Left lobe of liver (tissue), 2 donors: ENCODE data around the gene SLC16A8. TPM values are rescaled to one million over a fixed set of nuclear protein-coding genes. Genes with fewer than 3 reads are reported as not detected.

Experiments
- ATAC-seq: fragments of 200-7000 bp; cut with Tn5 transposase; one replicate; pipeline ENCODE4 v1.9.1; 2020; ENCODE audit warnings: mild to moderate bottlenecking, moderate library complexity
- DNase-seq: peaks from one replicate; pipeline ENCODE4 v3.0.0-alpha.2; 2020; ENCODE audit warnings: low spot score
- total RNA-seq: library from RNA; stranded (reverse); gene quantifications from one replicate; pipeline ENCODE4 v1.2.1, GENCODE V29; 2021
- donor health status: DM: no; HTN: no; CAD: no; lungs with moderate emphysema.
- donor health status: DM: no; HTN: yes; CAD: no.

SLC16A8 gene
- total RNA-seq, 1 donor from 2014 or later, result not detected

DNA sequence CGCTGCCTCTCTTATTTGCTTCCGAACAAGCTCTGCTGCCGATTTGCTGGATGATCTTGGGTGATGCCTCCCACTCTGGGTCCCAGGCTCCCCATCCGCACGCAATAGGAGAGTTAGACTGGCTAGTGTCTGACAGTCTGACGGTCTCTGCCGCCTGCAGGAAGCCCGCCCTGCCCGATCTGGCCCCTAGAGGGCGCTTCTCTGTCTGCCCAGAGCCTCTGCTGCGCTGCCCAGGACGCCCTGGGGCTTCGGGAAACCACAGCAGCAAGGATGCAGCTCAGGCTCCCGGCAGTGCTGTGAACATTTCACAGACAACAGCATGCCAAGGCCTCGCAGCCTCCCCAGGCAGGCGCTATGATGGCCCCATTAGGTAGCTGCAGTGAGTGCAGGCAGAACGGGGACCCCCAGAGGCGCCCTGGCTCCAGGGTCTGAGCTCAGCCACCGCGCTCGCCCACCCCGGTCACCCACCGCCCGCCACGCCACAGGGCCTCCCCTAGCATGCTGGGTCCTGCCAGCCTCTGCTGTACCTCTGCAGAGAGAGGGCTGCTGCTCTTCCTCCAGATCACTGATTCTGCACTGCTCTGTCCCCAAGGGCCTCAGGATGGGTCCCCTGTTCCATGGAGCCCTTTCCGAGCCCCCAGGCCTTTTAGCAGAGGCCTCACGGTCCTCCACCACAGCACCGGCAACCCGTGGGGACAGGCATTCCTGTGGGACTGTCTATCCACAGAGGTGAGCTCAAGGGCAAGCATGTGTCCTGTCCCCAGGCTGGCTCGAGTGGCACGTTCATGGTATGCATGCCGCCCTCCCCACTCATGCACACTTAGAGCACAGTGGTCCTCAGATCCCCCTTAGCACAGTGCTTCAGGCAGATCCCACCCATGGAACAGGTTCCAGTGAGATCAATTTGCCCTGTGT lies 30.8 kb upstream of the SLC16A8 start:
- ATAC-seq, result peak; percentile 94
- DNase-seq, result peak; percentile 86

DNA sequence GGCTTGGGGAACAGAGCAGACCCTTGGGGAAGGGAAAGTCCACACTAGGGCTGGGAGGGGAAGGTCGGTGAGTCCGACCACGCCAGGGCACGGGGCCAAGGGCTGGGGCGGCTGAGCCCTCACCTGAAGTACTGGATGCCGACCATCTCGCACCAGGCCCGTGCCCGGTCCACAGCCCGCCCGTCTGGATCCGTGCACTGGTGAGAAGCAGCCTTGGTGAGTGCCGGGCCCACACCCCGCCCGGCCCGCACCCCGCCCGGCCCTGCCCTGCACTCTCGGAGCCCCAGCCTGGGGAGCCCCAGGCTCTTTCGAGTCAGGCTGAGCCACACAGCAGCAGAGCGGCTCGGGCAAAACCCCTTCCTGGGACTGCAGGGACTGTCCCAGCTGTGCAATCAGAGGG lies 28.4 kb upstream of the SLC16A8 start:
- ATAC-seq (no peak), DNase-seq (no peak)

DNA sequence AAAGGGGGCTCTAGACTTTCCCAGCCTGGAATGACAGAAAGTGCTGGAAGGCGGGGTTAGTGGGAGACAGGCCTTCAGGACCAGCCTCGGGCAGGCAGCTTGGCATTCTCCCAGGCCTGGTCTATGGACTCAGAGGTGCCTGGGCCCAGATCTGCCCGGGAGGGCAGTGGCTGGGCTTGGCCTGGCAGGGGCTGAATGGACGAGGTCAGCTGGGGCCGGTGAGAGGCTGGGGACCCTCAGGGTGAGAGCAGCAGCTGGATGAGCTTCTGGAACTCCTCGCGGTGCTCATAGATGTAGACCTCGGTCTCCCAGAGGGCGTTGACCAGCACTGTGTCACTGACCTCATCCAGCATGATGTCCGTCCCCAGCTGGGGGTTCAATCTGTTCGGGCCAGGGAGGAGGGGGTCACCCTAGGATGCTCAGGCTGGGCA lies 28.0 kb upstream of the SLC16A8 start:
- DNase-seq (no peak), ATAC-seq (no peak)

DNA sequence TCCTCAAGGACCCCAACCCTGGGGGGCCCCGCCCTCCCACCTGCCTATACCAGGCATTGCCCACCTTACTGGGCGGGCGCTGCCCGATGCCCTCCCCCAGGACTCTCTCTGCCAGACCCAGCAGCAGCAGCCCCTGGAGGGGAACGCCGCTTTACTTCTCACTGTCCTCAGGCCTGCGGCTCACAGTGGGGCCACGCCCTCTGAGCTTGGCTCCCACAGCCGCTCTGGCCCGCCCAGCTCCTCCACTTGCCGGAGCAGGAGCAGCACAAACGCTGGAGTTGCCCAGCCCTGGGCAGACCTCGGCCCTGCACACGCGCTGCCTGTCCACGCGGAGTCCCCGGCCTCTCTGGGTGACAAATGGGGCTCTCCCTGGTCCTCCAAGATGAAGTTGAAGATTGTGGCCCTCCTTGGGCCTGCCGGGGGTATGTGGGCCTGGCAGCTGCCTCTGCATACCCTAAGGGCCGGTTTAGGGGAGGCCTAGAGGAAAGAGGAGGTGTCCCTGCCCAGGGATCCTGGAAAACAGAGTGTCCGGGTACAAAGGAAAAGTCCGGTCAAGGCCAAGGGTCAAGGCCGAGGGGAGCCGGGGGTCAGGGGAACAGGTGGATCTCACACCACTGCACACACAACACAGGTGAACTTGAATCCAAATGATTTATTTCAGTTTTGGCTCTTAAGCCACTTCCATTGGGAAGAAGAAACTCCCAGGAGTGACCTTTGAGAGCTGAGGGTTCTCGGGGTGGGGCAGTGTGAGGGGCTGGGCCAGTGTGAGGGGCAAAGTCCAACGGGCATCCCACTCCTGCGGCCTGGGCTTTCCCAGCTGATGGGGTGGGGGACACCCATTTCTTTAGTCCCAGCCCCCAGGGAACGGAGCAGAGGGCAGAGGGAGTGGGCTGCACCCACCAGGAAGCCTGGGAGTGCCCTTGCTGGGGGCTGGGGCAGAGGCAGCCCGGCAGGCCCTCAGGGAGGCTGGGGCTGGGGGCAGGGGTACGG lies 27.2 kb upstream of the SLC16A8 start:
- ATAC-seq (no peak), DNase-seq (no peak)

DNA sequence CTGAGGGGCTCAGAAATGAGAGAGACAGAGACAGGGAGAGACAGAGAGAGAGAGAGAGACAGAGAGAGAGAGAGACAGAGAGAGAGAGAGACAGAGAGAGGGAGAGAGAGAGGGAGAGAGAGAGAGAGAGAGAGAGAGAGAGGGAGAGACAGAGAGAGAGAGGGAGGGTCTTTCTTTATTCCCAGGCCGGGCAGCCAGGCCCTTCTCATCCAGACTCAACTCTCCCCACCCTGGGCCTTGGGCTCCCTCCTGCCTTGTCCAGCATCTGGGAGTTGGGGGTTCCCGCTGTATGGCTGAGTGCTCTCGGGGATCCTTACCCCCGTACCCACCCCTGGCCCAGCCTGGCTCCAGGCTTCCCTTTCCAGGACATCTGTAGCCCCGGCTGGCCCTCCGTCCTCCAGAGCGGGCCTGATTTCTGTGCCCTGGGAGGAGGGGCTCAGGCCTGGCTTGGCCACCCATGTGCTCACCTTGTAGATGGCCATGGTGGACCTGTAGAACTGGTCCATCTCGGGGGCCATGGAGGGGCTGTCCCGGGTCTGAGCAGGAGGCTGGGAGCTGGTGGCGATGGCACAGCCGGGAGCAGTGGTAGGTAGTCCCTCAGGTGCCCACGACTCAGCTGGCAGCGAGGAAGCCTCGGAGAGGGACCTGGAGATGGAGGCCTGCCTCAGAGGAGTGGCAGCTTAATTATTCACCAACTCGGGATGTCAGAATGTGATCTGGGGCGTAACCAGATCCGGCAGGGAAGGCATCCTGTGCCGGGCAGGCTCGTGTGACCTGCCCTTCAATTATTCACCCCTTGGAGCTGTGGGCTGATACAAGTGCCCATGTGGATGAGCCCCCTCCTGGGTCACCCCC lies 26.3 kb upstream of the SLC16A8 start, which contains the start of gene BAIAP2L2:
BAIAP2L2 (minus strand) TSS at position 677 of the 855 bp plus-strand sequence; CDS start at position 518, 159 bp downstream.
- no peak for DNase-seq
- ATAC-seq, result no peak

DNA sequence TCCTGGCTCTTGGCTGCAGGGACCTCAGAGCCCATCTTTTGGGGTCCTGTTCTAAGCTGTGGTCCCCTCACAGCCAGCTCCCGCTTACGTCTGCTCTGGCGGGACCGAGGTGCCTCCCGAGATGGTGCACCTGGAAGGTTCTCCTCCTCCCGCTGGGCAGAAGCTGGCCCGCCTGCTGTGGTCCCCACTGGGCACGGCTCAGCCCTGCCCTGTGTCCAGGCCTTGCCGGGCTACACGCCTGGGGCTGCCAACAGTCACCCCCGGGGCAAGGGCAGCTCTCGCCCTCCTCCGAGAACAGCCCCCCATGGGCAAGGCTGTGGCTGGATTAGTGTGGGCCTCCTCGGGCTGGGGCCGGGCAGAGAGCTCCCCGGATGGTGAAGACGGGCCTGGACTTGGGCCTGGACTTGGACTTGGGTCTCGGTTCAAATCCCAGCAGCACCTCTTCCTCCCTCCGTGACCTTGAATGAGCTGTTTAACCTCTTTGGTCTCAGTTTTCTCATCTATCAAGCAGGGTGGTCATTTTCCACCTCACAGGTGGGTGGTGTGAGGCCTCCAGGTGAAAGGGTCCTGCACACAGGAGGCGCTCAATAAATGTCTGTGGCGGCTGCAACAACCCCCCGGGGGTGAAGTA lies 25.5 kb upstream of the SLC16A8 start:
- DNase-seq (no peak), ATAC-seq (no peak)

DNA sequence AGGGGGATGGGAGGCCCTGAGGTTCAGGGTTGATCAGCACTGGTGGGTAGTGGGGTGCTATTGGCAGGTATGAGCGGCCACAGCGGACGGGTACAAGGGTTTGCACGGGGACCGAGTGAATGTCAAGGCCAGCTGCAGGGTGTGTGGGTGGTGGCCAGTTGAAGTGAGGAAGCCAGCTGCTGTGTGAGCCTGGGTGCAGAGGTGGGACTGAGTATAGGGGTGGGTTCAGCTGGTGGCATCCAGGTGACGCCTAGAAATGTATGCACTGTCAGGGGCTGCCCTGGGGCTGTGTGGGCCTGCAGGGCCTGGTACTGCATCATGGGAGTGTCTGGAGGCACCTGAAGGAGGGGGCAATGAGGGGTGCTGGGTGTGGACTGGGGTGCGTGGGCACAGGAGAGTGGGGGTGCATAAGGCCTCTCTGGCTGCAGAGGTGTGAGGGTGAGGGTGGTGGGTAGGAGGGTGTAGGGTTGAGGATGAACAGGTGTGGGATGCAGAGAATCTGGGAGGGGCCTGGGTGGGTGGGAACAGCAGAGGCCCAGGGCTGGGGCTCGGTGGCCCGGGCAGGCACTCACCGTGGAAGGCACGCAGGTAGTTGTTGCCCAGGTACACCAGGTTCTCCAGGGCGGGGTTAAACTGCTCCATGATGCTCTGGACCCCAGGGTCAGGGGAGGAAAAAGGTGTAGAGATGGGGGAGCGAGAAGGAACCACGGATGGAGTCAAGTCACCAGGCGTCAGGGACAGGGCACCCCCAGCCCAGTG lies 24.8 kb upstream of the SLC16A8 start:
- no peak for DNase-seq
- ATAC-seq, result peak; percentile 3

DNA sequence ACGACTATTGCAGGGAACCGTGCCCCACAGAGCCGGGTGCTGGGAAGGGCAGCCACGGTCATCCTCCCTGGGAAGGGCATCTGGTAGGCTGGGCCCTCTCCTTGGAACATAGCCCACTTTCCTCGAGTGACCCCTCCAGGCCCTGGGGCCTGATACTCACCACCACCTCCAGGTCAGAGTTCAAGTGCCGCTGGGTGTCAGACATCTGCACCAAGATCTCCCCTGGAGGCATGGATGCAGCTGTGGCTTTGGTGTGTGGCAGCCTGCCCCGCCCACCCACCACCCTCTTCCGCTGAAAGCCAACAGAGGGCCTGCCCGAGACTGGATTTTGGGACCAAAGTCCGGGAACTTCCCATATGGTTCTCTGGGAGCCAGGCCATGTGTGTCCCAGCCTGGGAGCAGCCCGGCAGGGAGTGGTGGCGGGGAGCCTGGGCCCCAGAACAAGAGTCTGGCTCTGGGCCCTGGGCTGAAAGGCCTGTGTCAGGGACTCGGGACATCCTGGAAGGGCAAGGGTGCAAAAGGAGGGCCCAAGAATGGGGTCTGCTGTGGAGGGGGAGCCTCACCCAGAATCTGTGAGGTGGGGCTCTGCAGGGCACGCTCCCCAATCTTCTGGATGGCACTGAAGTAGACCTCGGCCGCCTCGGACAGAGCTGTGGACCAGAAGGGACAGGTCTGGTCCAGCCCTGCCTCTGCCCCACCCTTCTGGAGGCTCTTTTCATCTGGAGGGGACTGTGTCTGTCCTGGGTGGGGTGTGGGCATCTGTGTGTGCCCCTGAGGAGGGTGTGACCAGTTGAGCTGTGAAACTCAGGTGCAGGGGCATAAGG lies 23.9 kb upstream of the SLC16A8 start:
- DNase-seq (peak; percentile 86), ATAC-seq (peak; percentile 88)

DNA sequence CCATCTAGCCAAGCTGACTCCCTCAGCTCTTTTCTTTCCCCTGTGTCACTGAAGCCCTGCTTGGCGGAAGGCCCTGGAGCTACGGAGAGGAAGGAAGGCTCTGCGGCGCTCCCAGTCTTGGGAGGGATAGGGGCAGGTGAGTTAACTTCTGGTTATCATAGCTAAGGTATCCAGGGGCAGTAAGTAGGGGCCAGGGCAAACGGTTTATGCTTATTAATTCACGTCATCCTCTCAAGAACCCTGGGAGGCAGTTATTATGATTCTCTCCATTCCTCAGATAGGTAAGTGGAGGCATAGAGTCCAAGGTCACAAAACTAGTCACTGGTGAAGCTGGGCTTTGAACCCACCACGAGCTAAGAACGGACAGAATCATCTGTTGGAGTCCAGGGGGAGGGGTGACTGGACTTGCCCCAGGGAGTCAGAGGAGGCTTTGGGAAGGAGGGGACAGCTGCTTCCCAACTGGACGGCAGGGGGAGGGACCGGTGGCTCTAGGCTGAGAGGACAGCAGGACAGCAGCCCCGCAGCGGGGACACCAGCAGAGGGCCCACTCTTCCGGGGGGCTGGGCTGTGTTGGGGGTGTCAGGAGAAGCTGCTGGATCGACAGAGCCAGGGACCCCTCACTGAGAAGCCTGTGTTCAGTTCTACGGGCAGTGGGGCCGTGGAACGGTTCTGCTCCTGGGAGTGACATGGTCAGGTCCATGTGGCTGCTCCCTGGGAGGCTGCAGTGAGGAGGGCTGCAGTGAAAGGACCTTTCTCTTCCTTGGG lies 23.0 kb upstream of the SLC16A8 start:
- ATAC-seq, result peak; percentile 2
- DNase-seq, result no peak

DNA sequence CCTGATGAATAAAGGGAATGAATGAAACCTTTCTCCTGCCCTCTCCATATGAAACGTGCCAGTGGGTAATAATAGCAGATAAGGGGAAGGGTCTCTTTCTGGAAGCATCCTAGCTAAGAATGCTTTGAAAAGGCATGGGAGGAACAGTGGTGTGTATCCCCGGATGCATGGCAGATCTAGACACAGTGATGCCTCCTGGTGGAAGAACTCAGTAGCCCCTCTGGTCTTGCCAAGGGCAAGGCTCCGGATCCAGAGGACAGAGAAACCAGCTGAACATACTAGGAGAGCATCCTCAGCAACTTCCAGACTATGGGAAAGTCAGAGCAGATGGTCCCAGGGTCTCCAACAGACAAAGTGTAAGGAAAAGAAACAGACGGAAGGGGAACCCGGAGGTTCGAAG lies 20.1 kb upstream of the SLC16A8 start:
- no peak for DNase-seq

DNA sequence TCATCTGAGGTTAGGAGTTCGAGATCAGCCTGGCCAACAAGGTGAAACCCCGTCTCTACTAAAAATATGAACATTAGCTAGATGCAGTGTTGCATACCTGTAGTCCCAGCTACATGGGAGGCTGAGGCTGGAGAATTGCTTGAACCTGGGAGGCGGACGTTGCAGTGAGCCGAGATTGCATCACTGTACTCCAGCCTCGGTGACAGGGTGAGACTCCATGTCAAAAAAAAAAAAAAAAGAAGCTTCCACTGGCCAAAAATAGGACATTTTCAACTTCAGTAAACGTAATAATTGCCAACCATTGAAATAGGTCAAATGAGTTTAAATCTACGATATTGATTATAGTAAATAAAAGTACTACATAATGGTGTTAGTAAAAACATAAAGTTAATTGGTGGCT lies 19.7 kb upstream of the SLC16A8 start:
- ATAC-seq (no peak), DNase-seq (no peak)

More for the DNA sequence above, 20.1 kb upstream of the SLC16A8 start:
- ATAC-seq, result no peak

DNA sequence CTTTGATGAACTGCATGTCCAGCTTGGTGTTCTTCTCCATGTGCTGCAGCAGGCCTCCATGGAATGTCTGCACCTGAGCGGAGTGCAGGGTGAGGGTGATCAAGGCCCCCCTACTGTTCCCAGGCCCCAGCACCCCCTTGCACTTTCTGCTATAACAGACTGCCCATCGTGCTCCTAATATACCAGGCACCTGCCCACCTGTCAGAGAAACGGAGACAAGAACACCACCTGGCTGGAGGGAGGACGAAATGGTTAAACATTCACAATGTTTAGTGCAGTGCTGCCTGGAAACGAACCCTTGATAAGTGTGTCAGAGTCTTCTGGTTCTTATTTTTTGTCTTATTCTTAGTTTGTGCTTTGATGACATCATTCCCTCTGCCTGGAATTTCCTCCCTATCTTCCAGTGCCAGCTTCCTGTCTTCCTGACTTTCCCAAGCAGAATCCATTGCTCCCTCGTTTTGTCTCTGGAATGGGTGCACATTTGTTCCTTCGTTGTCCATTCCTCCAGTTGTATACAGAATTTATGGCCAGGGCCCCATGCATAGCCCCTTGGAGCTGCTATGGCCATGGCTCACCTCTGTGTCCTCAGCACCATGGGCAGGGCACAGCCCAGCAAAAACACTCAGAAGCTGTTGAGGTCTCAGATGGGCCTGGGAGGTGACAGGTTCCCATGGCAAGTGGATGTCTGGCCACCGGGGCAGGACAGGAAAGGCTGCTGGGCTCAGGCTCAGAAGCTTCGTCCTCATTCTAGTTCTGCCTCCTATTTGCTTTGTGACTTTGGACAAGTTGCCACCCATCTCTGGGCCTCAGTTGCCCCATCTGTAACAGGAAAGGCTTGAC lies 14.6 kb upstream of the SLC16A8 start:
- DNase-seq (no peak), ATAC-seq (no peak)

DNA sequence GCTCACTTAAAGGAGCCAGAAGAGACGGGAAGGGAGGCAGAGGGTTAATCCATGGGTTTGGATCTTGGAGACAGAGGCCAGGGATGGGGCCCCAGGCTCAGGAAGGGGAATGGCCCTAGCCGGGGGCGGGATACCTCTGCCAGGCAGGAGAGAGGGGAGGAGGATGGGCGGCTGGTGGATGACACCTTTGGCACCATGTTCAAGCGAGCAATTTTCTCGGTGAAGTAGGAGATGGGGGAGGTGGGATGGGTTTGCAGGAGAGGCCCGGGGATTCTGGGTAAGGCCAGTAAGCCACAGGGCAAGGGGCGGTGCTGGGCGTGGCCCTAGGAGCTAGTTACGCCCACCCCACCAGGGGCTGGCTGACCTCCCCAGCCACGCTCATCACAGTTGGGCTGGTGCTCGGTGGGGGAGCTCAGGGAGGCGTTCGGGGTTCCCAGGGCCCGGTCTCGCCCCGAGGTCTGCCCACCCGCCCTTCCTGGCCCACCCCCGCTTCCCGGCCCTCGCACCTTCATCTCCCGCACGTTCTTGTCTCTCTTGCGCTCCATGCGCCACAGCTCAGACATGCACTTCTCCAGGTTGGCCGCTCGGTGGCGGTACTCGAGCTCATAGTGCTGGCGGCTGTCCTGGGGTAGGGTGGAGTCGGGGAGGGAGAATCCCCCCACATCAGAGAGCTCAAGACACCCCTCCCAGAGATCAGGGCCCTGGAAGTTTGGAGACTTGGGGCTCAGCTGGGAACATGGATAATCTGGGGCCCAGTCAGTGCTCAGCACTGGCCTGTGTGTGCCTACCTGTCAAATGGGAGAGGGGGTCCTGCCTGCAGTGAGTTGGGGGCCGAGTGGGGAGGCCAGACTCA lies 13.8 kb upstream of the SLC16A8 start:
- no peak for DNase-seq
- no peak for ATAC-seq

DNA sequence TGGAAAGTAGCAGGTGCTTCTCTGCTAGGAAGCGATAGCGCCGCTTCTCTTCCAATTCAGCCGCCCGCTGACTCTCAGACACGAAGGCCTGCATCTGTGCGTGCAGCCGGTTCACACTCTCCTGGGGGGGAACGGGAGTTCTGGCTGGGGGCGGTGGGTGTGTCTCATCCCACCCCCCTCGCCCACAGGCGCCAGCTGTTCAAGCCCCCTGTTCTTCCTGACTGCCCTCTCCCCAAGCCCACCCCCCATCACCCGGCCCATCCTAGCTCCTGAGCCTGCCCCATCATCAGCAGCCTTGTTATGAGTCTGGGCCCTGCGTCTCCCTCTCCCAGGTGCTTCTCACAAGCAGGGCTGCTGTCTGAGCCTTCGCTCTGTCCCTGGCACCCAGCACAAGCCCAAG lies 13.1 kb upstream of the SLC16A8 start:
- ATAC-seq (no peak), DNase-seq (no peak)

DNA sequence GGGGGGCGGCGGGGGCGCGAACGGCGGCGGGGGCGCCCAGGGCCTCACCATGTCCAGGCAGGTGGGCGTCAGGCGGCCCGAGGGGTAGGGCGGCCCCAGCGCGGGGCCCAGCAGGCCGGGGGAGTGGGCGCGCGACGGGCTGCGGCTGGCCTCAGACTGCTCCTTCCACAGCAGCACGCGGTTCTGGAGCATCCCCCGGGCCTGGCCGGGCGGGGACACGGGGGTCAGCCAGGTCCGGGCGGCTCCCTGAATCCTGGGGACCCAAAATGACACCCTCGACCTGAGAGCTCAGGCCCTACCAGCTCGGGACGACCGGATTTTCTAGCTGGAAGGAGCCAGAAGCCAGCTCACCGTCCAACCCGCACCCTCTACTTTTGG lies 5.5 kb upstream of the SLC16A8 start:
- ATAC-seq (no peak), DNase-seq (no peak)
